HEK293 (cell line): Measurements from ENCODE around the gene PTRH2.
"Not testable (repeated sequence)": the region's sequence is repeated elsewhere in the genome, so short reads cannot be mapped to it uniquely, and the experiment has no call there.

Experiments
- CTCF ChIA-PET: fragments of 350-600 bp; formaldehyde crosslinking; extraction: SDS; loops from one replicate; lab custom pipeline; 2021; ENCODE audit warnings: antibody characterized with exemption; lab: Yijun Ruan, JAX
- POLR2A ChIA-PET: fragments of 300-600 bp; formaldehyde crosslinking; extraction: SDS; loops from one replicate; lab custom pipeline; 2020; ENCODE audit warnings: antibody characterized with exemption, inconsistent platforms; lab: Yijun Ruan, JAX
- H3K27ac ChIP-seq: fragments of 200-500 bp; sonication (Bioruptor generic); 2 replicates; pipeline ENCODE4 v1.5.1; 2014; ENCODE audit warnings: low read depth, low read length, control low read depth, inconsistent platforms; ENCODE audit errors: extremely low read depth
- H3K36me3 ChIP-seq, 2 experiments: fragments of 200-500 bp in 1 of 2; sonication (Bioruptor generic) in 1 of 2; 1 replicate in 1 of 2; 2 replicates in 1 of 2; pipeline ENCODE4 v1.5.1; 2014 to 2017; ENCODE audit warnings: inconsistent platforms in 2 of 2, low read length in 2 of 2; ENCODE audit not compliant: control insufficient read depth in 2 of 2, insufficient read depth in 1 of 2
- H3K4me1 ChIP-seq: fragments of 200-500 bp; sonication (Bioruptor generic); 2 replicates; pipeline ENCODE4 v1.5.1; 2014; ENCODE audit warnings: mild to moderate bottlenecking, low read length, inconsistent platforms; ENCODE audit not compliant: control insufficient read depth, insufficient read depth
- H3K4me3 ChIP-seq: 2 replicates; pipeline ENCODE4 v1.5.1; 2011; ENCODE audit warnings: low read depth, mild to moderate bottlenecking, control low read depth, low read length, moderate library complexity
- H3K9me3 ChIP-seq: fragments of 200-500 bp; sonication (Bioruptor generic); 2 replicates; pipeline ENCODE4 v1.5.1; 2014; ENCODE audit warnings: low read depth, low read length, inconsistent platforms; ENCODE audit not compliant: control insufficient read depth, insufficient read depth
- BCL11B ChIP-seq: fragments of 450-650 bp; formaldehyde crosslinking; IDR thresholded peaks from 2 replicates; pipeline ENCODE4 v1.5.1; 2016; ENCODE audit warnings: low read depth, missing biosample characterization, missing genetic modification characterization
- HOXD13 ChIP-seq: sonication (generic); formaldehyde crosslinking; IDR thresholded peaks from 2 replicates; pipeline ENCODE4 v1.8.0; 2022; ENCODE audit warnings: missing genetic modification reagents, borderline replicate concordance
- IKZF3 ChIP-seq: fragments of 450-650 bp; IDR thresholded peaks from 2 replicates; pipeline ENCODE4 v1.5.0; 2018; ENCODE audit warnings: missing biosample characterization, mild to moderate bottlenecking, missing genetic modification characterization, moderate library complexity
- MEIS1 ChIP-seq: sonication (generic); formaldehyde crosslinking; IDR thresholded peaks from 2 replicates; pipeline ENCODE4 v1.8.1; 2022; ENCODE audit warnings: missing genetic modification reagents, mild to moderate bottlenecking, borderline replicate concordance
- MZF1 ChIP-seq: fragments of 450-650 bp; formaldehyde crosslinking; IDR thresholded peaks from 2 replicates; pipeline ENCODE4 v1.5.1; 2017; ENCODE audit warnings: missing biosample characterization, missing genetic modification characterization, borderline replicate concordance
- PRDM1 ChIP-seq: fragments of 450-650 bp; formaldehyde crosslinking; IDR thresholded peaks from 2 replicates; pipeline ENCODE4; 2016; ENCODE audit warnings: missing biosample characterization, missing genetic modification characterization
- ZBTB48 ChIP-seq: fragments of 450-650 bp; formaldehyde crosslinking; IDR thresholded peaks from 2 replicates; pipeline ENCODE4 v1.5.1; 2016; ENCODE audit warnings: missing biosample characterization, missing genetic modification characterization
- ZNF354C ChIP-seq: fragments of 450-650 bp; formaldehyde crosslinking; IDR thresholded peaks from 2 replicates; pipeline ENCODE4 v1.5.1; 2016; ENCODE audit warnings: missing biosample characterization, missing genetic modification characterization, low read depth, borderline replicate concordance
- ZNF423 ChIP-seq: fragments of 450-650 bp; formaldehyde crosslinking; IDR thresholded peaks from 2 replicates; pipeline ENCODE4 v1.5.1; 2016; ENCODE audit warnings: missing biosample characterization, missing genetic modification characterization
- ZNF426 ChIP-seq: fragments of 450-650 bp; formaldehyde crosslinking; IDR thresholded peaks from 2 replicates; pipeline ENCODE4 v1.5.1; 2017; ENCODE audit warnings: missing biosample characterization, missing genetic modification characterization, mild to moderate bottlenecking, inconsistent platforms, moderate library complexity
- ZNF629 ChIP-seq: fragments of 450-650 bp; formaldehyde crosslinking; IDR thresholded peaks from 2 replicates; pipeline ENCODE4 v1.5.1; 2017; ENCODE audit warnings: missing biosample characterization, missing genetic modification characterization
- TF ChIP-seq, protein P1 (sequence below): fragments of 450-650 bp; formaldehyde crosslinking; conservative IDR thresholded peaks from 2 replicates; pipeline ENCODE4 v1.5.1; 2016; ENCODE audit warnings: low read depth, missing biosample characterization, missing genetic modification characterization
- TF ChIP-seq, protein P2 (sequence below): fragments of 450-650 bp; formaldehyde crosslinking; IDR thresholded peaks from 2 replicates; pipeline ENCODE4 v1.5.1; 2016; ENCODE audit warnings: missing biosample characterization, missing genetic modification characterization, borderline replicate concordance
- TF ChIP-seq, protein P3 (sequence below): fragments of 450-650 bp; IDR thresholded peaks from 2 replicates; pipeline ENCODE4 v1.5.1; 2018; ENCODE audit warnings: missing biosample characterization, missing genetic modification characterization
- TF ChIP-seq, protein P4 (sequence below): fragments of 450-650 bp; formaldehyde crosslinking; optimal IDR thresholded peaks from 2 replicates; pipeline ENCODE3; 2016; ENCODE audit warnings: missing biosample characterization, mild to moderate bottlenecking, missing genetic modification characterization
- TF ChIP-seq, protein P5 (sequence below): fragments of 450-650 bp; formaldehyde crosslinking; IDR thresholded peaks from 2 replicates; pipeline ENCODE4 v1.5.1; 2016; ENCODE audit warnings: missing biosample characterization, missing genetic modification characterization
- TF ChIP-seq, protein P6 (sequence below): fragments of 450-650 bp; formaldehyde crosslinking; IDR thresholded peaks from 2 replicates; pipeline ENCODE4 v1.5.1; 2017; ENCODE audit warnings: missing biosample characterization, missing genetic modification characterization

Gene PTRH2

DNA sequence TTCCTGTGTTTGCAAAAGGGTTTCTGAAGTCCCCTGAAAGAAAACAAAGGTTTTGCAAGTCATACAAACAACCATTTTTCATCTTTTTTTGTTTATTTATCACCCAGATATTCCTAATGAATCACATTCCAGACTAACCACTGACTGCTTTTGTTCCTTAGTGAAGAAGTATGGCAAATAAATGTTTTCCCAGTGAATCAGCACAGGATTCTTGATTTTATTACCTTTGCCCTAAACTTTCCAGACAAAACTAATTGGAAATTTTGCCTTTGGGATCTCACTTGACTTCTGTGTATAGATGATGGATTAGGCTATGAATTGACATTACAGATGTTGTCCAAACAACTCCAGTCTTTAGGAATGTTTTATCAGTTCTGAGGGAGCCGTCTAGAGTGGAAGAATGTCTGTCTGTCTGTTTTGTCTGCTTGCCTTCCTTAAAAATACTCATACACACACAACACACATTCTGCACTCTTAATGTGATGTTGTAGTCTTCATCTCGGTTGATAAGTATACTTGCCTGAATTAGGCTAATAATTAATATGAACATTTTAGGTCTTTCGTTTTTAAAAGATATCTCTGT is 49.1 kb upstream of the PTRH2 start:
- CTCF ChIA-PET = interaction anchor here (0.7 to 4.9 kb wide), 3 partner anchors 14 to 82 kb away, joined by 3 to 48 read pairs (median 3); no protein-coding TSS in a partner anchor
- Histone ChIP-seq H3K4me3 (no peak overlapping the region), H3K9me3 (no peaks in the 10 kb centered on the region), H3K36me3 (peaks cover 7 to 10% of the 10 kb centered on the region in 2 experiments; a peak in 2 of 3 replicates), H3K4me1 (peaks cover 19% of the 10 kb centered on the region), H3K27ac (peak overlapping the region; percentile 42; the same call in 1 of the 2 replicates)
- TF ChIP-seq ZNF423 (tag by site-specific recombination) (no peak), MZF1 (tag by site-specific recombination) (no peak), ZNF629 (tag by site-specific recombination) (no peak), BCL11B (tag by site-specific recombination) (no peak), ZNF354C (tag by site-specific recombination) (no peak), ZBTB48 (tag by site-specific recombination) (no peak), PRDM1 (tag by site-specific recombination) (no peak), MEIS1 (CRISPR knock-in tag) (peak; percentile 93), ZNF426 (no peak), IKZF3 (tag by site-specific recombination) (peak; percentile 43; the same call in 1 of the 2 replicates), HOXD13 (CRISPR knock-in tag) (peak; percentile 93)
- TF ChIP-seq, protein P1, sequence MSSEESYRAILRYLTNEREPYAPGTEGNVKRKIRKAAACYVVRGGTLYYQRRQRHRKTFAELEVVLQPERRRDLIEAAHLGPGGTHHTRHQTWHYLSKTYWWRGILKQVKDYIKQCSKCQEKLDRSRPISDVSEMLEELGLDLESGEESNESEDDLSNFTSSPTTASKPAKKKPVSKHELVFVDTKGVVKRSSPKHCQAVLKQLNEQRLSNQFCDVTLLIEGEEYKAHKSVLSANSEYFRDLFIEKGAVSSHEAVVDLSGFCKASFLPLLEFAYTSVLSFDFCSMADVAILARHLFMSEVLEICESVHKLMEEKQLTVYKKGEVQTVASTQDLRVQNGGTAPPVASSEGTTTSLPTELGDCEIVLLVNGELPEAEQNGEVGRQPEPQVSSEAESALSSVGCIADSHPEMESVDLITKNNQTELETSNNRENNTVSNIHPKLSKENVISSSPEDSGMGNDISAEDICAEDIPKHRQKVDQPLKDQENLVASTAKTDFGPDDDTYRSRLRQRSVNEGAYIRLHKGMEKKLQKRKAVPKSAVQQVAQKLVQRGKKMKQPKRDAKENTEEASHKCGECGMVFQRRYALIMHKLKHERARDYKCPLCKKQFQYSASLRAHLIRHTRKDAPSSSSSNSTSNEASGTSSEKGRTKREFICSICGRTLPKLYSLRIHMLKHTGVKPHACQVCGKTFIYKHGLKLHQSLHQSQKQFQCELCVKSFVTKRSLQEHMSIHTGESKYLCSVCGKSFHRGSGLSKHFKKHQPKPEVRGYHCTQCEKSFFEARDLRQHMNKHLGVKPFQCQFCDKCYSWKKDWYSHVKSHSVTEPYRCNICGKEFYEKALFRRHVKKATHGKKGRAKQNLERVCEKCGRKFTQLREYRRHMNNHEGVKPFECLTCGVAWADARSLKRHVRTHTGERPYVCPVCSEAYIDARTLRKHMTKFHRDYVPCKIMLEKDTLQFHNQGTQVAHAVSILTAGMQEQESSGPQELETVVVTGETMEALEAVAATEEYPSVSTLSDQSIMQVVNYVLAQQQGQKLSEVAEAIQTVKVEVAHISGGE = no peak
- TF ChIP-seq, protein P2, sequence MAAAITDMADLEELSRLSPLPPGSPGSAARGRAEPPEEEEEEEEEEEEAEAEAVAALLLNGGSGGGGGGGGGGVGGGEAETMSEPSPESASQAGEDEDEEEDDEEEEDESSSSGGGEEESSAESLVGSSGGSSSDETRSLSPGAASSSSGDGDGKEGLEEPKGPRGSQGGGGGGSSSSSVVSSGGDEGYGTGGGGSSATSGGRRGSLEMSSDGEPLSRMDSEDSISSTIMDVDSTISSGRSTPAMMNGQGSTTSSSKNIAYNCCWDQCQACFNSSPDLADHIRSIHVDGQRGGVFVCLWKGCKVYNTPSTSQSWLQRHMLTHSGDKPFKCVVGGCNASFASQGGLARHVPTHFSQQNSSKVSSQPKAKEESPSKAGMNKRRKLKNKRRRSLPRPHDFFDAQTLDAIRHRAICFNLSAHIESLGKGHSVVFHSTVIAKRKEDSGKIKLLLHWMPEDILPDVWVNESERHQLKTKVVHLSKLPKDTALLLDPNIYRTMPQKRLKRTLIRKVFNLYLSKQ (tag by site-specific recombination) = no peak
- TF ChIP-seq, protein P3, sequence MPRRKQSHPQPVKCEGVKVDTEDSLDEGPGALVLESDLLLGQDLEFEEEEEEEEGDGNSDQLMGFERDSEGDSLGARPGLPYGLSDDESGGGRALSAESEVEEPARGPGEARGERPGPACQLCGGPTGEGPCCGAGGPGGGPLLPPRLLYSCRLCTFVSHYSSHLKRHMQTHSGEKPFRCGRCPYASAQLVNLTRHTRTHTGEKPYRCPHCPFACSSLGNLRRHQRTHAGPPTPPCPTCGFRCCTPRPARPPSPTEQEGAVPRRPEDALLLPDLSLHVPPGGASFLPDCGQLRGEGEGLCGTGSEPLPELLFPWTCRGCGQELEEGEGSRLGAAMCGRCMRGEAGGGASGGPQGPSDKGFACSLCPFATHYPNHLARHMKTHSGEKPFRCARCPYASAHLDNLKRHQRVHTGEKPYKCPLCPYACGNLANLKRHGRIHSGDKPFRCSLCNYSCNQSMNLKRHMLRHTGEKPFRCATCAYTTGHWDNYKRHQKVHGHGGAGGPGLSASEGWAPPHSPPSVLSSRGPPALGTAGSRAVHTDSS (tag by site-specific recombination) = no peak
- TF ChIP-seq, protein P4, sequence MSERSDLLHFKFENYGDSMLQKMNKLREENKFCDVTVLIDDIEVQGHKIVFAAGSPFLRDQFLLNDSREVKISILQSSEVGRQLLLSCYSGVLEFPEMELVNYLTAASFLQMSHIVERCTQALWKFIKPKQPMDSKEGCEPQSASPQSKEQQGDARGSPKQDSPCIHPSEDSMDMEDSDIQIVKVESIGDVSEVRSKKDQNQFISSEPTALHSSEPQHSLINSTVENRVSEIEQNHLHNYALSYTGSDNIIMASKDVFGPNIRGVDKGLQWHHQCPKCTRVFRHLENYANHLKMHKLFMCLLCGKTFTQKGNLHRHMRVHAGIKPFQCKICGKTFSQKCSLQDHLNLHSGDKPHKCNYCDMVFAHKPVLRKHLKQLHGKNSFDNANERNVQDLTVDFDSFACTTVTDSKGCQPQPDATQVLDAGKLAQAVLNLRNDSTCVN (tag by site-specific recombination) = no peak
- TF ChIP-seq, protein P5, sequence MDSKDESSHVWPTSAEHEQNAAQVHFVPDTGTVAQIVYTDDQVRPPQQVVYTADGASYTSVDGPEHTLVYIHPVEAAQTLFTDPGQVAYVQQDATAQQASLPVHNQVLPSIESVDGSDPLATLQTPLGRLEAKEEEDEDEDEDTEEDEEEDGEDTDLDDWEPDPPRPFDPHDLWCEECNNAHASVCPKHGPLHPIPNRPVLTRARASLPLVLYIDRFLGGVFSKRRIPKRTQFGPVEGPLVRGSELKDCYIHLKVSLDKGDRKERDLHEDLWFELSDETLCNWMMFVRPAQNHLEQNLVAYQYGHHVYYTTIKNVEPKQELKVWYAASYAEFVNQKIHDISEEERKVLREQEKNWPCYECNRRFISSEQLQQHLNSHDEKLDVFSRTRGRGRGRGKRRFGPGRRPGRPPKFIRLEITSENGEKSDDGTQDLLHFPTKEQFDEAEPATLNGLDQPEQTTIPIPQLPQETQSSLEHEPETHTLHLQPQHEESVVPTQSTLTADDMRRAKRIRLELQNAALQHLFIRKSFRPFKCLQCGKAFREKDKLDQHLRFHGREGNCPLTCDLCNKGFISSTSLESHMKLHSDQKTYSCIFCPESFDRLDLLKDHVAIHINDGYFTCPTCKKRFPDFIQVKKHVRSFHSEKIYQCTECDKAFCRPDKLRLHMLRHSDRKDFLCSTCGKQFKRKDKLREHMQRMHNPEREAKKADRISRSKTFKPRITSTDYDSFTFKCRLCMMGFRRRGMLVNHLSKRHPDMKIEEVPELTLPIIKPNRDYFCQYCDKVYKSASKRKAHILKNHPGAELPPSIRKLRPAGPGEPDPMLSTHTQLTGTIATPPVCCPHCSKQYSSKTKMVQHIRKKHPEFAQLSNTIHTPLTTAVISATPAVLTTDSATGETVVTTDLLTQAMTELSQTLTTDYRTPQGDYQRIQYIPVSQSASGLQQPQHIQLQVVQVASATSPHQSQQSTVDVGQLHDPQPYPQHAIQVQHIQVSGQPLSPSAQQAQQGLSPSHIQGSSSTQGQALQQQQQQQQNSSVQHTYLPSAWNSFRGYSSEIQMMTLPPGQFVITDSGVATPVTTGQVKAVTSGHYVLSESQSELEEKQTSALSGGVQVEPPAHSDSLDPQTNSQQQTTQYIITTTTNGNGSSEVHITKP (tag by site-specific recombination) = no peak
- TF ChIP-seq, protein P6, sequence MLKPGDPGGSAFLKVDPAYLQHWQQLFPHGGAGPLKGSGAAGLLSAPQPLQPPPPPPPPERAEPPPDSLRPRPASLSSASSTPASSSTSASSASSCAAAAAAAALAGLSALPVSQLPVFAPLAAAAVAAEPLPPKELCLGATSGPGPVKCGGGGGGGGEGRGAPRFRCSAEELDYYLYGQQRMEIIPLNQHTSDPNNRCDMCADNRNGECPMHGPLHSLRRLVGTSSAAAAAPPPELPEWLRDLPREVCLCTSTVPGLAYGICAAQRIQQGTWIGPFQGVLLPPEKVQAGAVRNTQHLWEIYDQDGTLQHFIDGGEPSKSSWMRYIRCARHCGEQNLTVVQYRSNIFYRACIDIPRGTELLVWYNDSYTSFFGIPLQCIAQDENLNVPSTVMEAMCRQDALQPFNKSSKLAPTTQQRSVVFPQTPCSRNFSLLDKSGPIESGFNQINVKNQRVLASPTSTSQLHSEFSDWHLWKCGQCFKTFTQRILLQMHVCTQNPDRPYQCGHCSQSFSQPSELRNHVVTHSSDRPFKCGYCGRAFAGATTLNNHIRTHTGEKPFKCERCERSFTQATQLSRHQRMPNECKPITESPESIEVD (tag by site-specific recombination) = peak; percentile 74
- POLR2A ChIA-PET = interaction anchor here (0.7 to 3.3 kb wide), 3 partner anchors 30 to 82 kb away, joined by 3 to 50 read pairs (median 21); no protein-coding TSS in a partner anchor

DNA sequence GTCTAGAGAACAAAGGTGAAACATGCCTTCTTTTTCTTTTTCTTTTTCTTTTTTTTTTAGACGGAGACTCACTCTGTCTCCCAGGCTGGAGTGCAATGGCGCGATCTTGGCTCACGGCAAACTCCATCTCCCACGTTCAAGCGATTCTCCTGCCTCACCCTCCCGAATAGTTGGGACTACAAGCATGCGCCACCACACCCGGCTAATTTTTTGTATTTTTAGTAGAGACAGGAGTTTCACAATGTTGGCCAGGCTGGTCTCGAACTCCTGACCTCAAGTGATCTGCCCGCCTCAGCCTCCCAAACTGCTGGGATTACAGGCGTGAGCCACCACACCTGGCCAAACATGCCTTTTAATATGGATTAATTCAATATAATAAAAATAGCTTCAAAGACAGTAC is 47.8 kb upstream of the PTRH2 start:
- ChIA-PET POLR2A (interaction anchor here (0.6 to 3.3 kb wide), 11 partner anchors 26 to 139 kb away, joined by 3 to 50 read pairs (median 9); partner anchors contain the start of genes CLTC, RPS6KB1 and TUBD1), CTCF (interaction anchor here (0.6 to 6.0 kb wide), 15 partner anchors 8 to 314 kb away, joined by 3 to 73 read pairs (median 5); no protein-coding TSS in a partner anchor)
- H3K27ac ChIP-seq = peak overlapping the region; percentile 28; the same call in 1 of the 2 replicates
- not testable (repeated sequence) for H3K9me3 ChIP-seq, H3K4me3 ChIP-seq
- H3K36me3 ChIP-seq = peaks cover 7 to 10% of the 10 kb centered on the region in 2 experiments; a peak in 2 of 3 replicates
- peaks cover 19% of the 10 kb centered on the region for H3K4me1 ChIP-seq
